Measurements from ENCODE around the gene RHBDL3.

The RHBDL3 gene

DNA sequence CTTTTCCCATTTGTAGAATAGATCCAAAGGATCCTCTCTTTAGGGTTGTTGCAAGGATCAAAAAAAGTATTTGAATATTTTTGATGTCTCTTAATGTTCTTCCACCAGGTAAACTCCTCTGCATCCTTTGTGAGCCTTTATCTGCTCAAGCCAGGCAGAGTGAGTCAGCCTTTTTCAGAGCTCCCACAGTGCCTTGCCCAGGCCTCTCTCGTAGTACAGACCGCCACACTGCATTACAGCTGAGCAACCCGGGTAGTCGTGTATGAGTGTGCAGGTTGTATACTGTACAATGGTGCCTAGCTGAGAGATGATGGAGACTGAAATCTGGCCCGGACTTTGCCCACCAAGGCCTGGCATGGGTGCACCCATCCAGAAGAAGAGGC, 20.9 kb downstream of the RHBDL3 start:
- in situ Hi-C loops (cut with MboI; ENCODE audit: low sequenced_read_pairs, unreplicated experiment) = no loop called here
- TF ChIP-seq, protein P1, sequence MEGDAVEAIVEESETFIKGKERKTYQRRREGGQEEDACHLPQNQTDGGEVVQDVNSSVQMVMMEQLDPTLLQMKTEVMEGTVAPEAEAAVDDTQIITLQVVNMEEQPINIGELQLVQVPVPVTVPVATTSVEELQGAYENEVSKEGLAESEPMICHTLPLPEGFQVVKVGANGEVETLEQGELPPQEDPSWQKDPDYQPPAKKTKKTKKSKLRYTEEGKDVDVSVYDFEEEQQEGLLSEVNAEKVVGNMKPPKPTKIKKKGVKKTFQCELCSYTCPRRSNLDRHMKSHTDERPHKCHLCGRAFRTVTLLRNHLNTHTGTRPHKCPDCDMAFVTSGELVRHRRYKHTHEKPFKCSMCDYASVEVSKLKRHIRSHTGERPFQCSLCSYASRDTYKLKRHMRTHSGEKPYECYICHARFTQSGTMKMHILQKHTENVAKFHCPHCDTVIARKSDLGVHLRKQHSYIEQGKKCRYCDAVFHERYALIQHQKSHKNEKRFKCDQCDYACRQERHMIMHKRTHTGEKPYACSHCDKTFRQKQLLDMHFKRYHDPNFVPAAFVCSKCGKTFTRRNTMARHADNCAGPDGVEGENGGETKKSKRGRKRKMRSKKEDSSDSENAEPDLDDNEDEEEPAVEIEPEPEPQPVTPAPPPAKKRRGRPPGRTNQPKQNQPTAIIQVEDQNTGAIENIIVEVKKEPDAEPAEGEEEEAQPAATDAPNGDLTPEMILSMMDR (IDR thresholded peaks at IDR 0.05; ENCODE audit: borderline replicate concordance, control extremely low read depth, extremely low read depth, insufficient read depth, missing control alignments) = no peak

GRCh38 chr17:32287804-32288511, 22.3 kb downstream of the RHBDL3 start:
- DNase-seq (ENCODE audit: low spot score) = no peak
- TF ChIP-seq, protein P1 (IDR thresholded peaks at IDR 0.05; ENCODE audit: borderline replicate concordance, control extremely low read depth, extremely low read depth, insufficient read depth, missing control alignments) = no peak
- in situ Hi-C loops (cut with MboI; ENCODE audit: low sequenced_read_pairs, unreplicated experiment) = no loop called here

More for the DNA sequence above, 20.9 kb downstream of the RHBDL3 start:
- no peak for DNase-seq (ENCODE audit: low spot score)

GRCh38 chr17:32288615-32289014, 23.0 kb downstream of the RHBDL3 start:
- in situ Hi-C loops (cut with MboI; ENCODE audit: low sequenced_read_pairs, unreplicated experiment) = no loop called here

GRCh38 chr17:32289471-32290070, 23.9 kb downstream of the RHBDL3 start:
- DNase-seq (ENCODE audit: low spot score) = no peak
- in situ Hi-C loops (cut with MboI; ENCODE audit: low sequenced_read_pairs, unreplicated experiment) = no loop called here
- TF ChIP-seq, protein P1 (IDR thresholded peaks at IDR 0.05; ENCODE audit: borderline replicate concordance, control extremely low read depth, extremely low read depth, insufficient read depth, missing control alignments) = no peak

More at GRCh38 chr17:32288615-32289014, 23.0 kb downstream of the RHBDL3 start:
- no peak for DNase-seq (ENCODE audit: low spot score)
- TF ChIP-seq, protein P1 (IDR thresholded peaks at IDR 0.05; ENCODE audit: borderline replicate concordance, control extremely low read depth, extremely low read depth, insufficient read depth, missing control alignments) = no peak

- TF ChIP-seq, protein P1 (IDR thresholded peaks at IDR 0.05; ENCODE audit: borderline replicate concordance, control extremely low read depth, extremely low read depth, insufficient read depth, missing control alignments) = no peak
- in situ Hi-C loops (cut with MboI; ENCODE audit: low sequenced_read_pairs, unreplicated experiment) = no loop called here
- no peak for DNase-seq (ENCODE audit: low spot score)
Measured at GRCh38 chr17:32292094-32292493, 26.5 kb downstream of the RHBDL3 start.

- TF ChIP-seq, protein P1 (IDR thresholded peaks at IDR 0.05; ENCODE audit: borderline replicate concordance, control extremely low read depth, extremely low read depth, insufficient read depth, missing control alignments) = no peak
- in situ Hi-C loops (cut with MboI; ENCODE audit: low sequenced_read_pairs, unreplicated experiment) = no loop called here
- no peak for DNase-seq (ENCODE audit: low spot score)
Measured at GRCh38 chr17:32297424-32297823, 31.8 kb downstream of the RHBDL3 start.

All from GM13976 (cell line).